ENCODE measurements around the gene PPA1.
"Not testable (repeated sequence)": the region's sequence is repeated elsewhere in the genome, so short reads cannot be mapped to it uniquely, and the experiment has no call there.

Gene PPA1

GRCh38 chr10:70222340-70222794 is 10.9 kb downstream of the PPA1 start:
- in situ Hi-C loops (cut with MboI; ENCODE audit: low sequenced_read_pairs) = loop anchor here (10.0 kb wide), 1 partner anchor 142 kb away; no protein-coding TSS in a partner anchor

DNA sequence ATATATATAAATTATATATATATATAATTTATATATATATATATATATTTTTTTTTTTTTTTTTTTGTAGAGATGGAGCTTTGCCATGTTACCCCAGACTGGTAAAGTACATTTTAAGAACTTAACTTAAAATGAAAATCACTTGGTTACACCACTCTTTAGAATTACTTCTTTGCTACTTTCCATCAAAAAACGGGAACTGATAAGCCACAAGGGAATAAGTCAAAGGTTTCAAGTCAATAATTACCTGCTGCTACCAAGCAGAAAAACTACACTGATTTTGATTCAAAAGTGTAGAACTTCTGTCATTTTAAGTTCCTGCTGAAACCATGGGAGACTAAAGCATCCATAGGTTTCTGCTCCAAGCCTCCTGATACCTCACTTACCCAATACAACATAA is 12.2 kb downstream of the PPA1 start:
- in situ Hi-C loops (cut with MboI; ENCODE audit: low sequenced_read_pairs) = loop anchor here (10.0 kb wide), 1 partner anchor 144 kb away; no protein-coding TSS in a partner anchor

- in situ Hi-C loops (cut with MboI; ENCODE audit: low sequenced_read_pairs) = no loop called here
Observed at GRCh38 chr10:70212879-70213278, 20.4 kb downstream of the PPA1 start.

- in situ Hi-C loops (cut with MboI; ENCODE audit: low sequenced_read_pairs) = no loop called here
Observed at GRCh38 chr10:70212277-70212676, 21.0 kb downstream of the PPA1 start.

- in situ Hi-C loops (cut with MboI; ENCODE audit: low sequenced_read_pairs) = no loop called here
Observed at GRCh38 chr10:70206762-70207161, 26.5 kb downstream of the PPA1 start.

DNA sequence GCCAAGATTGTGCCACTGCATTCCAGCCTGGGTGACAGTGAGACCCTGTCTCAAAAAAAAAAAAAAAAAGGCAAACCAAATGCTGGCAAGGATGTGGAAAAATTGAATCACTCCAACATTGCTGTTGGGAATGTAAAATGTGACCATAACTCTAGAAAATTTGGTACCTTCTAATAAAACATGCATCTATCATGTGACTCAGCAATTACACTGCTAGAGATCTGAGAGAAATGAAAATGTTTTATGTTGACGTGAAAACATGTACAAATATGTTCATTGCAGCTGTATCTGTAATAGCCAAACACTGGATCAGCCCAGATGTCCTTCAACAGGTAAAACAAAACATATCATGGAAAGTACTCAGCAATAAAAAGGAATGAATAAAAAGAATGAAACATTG is 32.1 kb downstream of the PPA1 start:
- in situ Hi-C loops (cut with MboI; ENCODE audit: low sequenced_read_pairs) = no loop called here

DNA sequence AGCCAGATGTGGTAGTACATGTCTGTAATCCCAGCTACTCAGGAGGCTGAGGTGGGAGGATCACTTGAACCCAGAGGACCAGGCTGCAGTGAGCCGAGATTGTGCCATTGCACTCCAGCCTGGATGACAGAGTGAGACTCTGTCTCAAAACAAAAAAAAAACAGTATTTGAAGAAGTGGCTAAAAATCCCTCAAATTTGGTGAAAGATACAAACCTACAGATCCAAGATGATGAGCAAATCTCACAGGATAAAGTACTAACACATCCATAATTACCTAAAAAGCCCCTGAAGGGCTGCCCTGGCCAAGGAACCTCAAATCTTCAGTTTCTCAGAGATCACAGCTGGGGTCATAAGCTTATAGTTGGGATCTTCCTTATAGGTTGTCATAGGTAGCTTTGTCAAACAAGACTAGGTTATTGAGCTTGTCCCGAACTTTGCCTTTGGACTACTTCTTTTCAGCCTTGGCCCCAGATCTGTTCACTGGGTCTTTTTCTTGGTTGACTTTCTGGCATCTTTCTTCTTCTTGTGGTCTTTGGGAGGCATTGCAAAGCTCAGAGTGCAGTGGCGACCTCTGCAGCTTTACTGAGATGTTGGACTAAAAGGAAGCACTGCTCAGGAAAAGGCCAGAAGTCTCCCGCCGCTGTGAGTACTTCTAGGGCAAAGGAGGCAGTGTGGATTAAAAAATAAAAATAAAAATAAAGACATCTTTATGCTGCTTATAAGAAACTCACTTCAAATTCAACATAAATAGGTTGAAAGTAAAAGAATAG is 34.3 kb downstream of the PPA1 start:
- in situ Hi-C loops (cut with MboI; ENCODE audit: low sequenced_read_pairs) = no loop called here

DNA sequence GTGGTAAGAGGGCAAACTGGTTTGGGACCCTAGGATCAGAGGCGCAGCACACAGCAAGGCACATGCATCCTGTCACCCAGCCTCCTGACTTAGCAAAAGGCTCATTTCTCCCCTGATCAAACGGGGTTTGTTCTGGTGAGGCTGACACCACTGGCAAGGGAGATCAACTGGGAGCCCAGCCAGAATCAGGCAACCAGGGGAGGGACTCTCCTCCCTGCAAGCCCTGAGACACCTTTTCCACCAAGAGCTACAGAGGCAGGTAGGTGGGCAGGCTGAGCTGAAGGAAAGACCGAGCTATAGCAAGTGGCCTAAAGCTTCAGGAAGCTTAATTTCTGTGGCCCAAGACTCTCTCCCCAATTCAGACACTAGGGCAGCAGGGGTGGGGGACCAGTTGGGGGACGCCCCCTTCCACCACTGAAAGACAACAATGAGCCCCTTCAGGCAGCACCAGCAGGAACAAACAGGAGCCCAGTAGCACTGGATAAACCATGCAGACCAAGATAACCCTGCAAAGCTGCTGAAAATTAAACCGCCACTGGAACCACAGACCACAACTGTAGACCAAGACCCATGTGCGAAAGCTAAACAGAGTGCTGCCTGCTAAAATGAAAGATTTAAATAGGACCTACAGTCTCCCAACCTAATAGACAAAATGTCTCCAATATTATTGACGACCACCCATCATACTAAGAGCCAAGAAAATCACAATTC is 35.8 kb downstream of the PPA1 start:
- in situ Hi-C loops (cut with MboI; ENCODE audit: low sequenced_read_pairs) = no loop called here

DNA sequence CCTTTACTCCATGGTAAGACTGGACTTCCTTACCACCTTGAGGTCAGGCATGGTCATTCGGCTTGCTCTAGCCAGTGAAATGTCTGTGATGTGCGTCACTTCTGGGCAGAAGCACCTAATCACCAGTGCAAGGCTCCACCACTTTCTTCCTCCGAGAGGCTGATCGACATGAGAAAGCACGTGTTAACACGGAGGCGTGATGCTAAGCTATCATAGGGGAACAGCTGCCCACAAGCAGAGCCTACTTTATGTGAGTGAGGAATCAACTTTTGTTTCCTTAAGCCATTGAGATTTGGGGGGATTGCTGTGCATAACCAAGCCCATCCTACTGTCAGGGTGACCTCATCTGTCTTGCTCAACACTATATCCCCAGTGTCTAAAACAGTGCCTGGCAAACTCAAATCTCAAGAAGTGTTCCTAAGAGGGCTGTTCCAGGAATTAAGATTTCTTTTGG is 39.8 kb downstream of the PPA1 start:
- in situ Hi-C loops (cut with MboI; ENCODE audit: low sequenced_read_pairs) = no loop called here

GRCh38 chr10:70192326-70192968 is 40.8 kb downstream of the PPA1 start:
- in situ Hi-C loops (cut with MboI; ENCODE audit: low sequenced_read_pairs) = no loop called here

- in situ Hi-C loops (cut with MboI; ENCODE audit: low sequenced_read_pairs) = no loop called here
Observed at GRCh38 chr10:70191972-70192305, 41.3 kb downstream of the PPA1 start.

DNA sequence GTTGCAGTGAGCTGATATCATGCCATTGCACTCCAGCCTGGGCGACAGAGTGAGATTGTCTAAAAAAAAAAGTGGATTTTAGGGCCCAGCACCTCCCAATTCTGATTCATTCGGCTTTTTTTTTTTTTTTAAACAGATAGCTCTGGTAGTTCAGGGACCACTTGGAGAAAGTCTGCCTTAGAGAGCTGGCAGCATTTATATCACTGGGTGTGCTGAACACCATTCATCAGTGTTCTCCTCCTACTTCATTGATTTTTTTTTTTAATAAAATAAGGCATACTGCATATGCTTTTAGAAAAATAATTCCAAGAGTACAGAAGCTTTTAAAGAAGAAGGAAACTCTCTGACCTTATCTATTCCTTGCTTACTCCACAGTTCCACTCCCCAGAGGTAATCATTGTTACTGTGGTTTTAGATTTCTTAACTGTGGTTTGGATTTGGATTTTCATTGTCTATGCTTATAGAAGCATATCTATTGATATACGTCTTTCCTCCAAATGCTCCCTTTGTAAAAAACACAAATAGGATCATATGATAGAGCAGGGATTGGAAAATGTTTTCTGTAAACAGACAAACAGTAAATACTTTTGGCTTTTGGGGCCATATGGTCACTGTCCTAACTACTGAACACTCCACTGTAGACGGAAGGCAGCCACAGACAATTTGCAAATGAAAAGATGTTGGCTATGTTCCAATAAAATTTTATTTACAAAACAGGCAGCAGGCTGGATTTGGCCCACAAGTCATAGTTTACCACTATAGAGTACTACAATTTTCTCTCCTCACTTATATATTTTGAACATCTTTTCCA is 41.9 kb downstream of the PPA1 start:
- in situ Hi-C loops (cut with MboI; ENCODE audit: low sequenced_read_pairs) = no loop called here

- in situ Hi-C loops (cut with MboI; ENCODE audit: low sequenced_read_pairs) = no loop called here
Observed at GRCh38 chr10:70190581-70190980, 42.6 kb downstream of the PPA1 start.

GRCh38 chr10:70190102-70190501 is 43.1 kb downstream of the PPA1 start:
- in situ Hi-C loops (cut with MboI; ENCODE audit: low sequenced_read_pairs) = no loop called here

- in situ Hi-C loops (cut with MboI; ENCODE audit: low sequenced_read_pairs) = no loop called here
Observed at GRCh38 chr10:70188768-70189167, 44.5 kb downstream of the PPA1 start.

GRCh38 chr10:70186571-70186970 is 46.7 kb downstream of the PPA1 start:
- in situ Hi-C loops (cut with MboI; ENCODE audit: low sequenced_read_pairs) = no loop called here

GRCh38 chr10:70186090-70186489 is 47.1 kb downstream of the PPA1 start:
- in situ Hi-C loops (cut with MboI; ENCODE audit: low sequenced_read_pairs) = no loop called here

DNA sequence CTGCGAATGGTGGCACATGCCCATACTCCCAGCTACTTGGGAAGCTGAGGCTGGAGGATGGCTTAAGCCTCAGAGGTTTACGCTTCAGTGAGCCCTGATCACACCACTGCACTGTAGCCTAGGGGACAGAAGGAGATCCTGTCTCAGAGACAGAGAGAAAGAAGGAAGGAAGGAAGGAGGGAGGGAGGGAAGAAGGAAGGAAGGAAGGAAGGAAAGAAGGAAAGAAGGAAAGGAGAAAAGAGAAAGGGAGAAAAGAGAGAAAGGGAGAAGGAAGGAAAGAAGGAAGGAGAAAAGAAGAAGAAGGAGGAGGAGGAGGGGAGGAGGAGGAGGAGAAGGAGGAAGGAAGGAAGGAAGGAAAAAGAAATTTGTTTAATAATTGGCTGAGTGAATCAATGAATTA is 49.9 kb downstream of the PPA1 start:
- in situ Hi-C loops (cut with MboI; ENCODE audit: low sequenced_read_pairs) = no loop called here

GRCh38 chr10:70179209-70179608 is 54.0 kb downstream of the PPA1 start:
- in situ Hi-C loops (cut with MboI; ENCODE audit: low sequenced_read_pairs) = not testable (repeated sequence)

DNA sequence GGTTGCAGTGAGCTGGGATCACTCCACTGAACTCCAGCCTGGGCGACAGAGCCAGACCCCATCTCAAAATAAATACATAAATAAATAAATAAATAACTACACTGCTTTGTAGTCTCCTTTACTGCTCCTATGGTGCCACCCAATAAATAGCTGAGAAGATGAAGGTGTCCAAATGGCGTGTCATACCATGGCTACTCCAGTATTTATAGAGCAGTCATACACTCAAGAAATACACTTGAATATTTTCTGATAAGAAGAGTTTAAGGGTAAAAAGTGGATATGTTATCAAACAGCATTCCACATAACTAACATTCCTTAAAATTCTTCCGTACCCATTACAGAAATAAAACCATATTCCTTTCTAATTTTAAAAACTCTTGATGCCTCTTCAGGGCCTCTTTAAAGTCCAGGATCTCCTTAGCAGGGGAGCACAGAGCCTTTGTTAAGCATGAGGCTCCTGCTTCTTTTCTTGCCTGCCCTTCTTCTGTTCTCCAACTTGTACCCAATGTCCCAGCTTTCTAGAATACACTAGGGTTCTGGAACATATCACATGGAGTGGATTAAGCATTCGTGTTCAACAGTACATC is 55.0 kb downstream of the PPA1 start:
- in situ Hi-C loops (cut with MboI; ENCODE audit: low sequenced_read_pairs) = no loop called here

GRCh38 chr10:70176441-70176840 is 56.8 kb downstream of the PPA1 start:
- in situ Hi-C loops (cut with MboI; ENCODE audit: low sequenced_read_pairs) = no loop called here

Measured in HL-60/S4 treated with phorbol 12-myristate 13-acetate at 8.2 ng/mL for 4 days and 3 days (cell line).